ENCODE measurements around the gene OR4D2. TPM values are rescaled to one million over a fixed set of nuclear protein-coding genes. Genes with fewer than 3 reads are reported as not detected.

OR4D2 gene
- total and polyA plus RNA-seq, 2 of the 13 experiments (the other 11 are each of a cell fraction or from before 2014, with no cell fraction given): not detected

- TF ChIP-seq NFRKB (IDR thresholded peaks at IDR 0.05) (no peak), ZNF878 (CRISPR knock-in tag; IDR thresholded peaks at IDR 0.05) (peak; percentile 66; the same call in 1 of the 2 replicates), ZNF333 (CRISPR knock-in tag; IDR thresholded peaks at IDR 0.05; ENCODE audit: borderline replicate concordance) (no peak), SRF (IDR thresholded peaks at IDR 0.05; ENCODE audit: low read depth, low read length) (no peak), HHEX (CRISPR knock-in tag; IDR thresholded peaks at IDR 0.05) (no peak), TRAFD1 (CRISPR knock-in tag; IDR thresholded peaks at IDR 0.05; ENCODE audit: borderline replicate concordance) (no peak), ERF (CRISPR knock-in tag; IDR thresholded peaks at IDR 0.05) (peak; percentile 96), KDM5B (CRISPR knock-in tag; IDR thresholded peaks at IDR 0.05; ENCODE audit: borderline replicate concordance) (no peak), ZNF850 (CRISPR knock-in tag; conservative IDR thresholded peaks at IDR 0.05) (no peak), PREB (CRISPR knock-in tag; IDR thresholded peaks at IDR 0.05) (no peak), RFX1 (IDR thresholded peaks at IDR 0.05) (no peak), TAF15 (IDR thresholded peaks at IDR 0.05; ENCODE audit: low read depth, low read length, poor library complexity, severe bottlenecking) (no peak), ATF7-NPFF (CRISPR knock-in tag; IDR thresholded peaks at IDR 0.05; ENCODE audit: low read depth) (peak; percentile 74; the same call in 1 of the 2 replicates), GATA4 (IDR thresholded peaks at IDR 0.05; ENCODE audit: borderline replicate concordance, low read depth) (no peak), DRAP1 (CRISPR knock-in tag; IDR thresholded peaks at IDR 0.05) (no peak), MXD4 (CRISPR knock-in tag; IDR thresholded peaks at IDR 0.05) (peak; percentile 66; the same call in 1 of the 2 replicates), CCAR2 (optimal IDR thresholded peaks at IDR 0.05; ENCODE audit: low read depth, low read length) (no peak), ZNF318 (CRISPR knock-in tag; IDR thresholded peaks at IDR 0.05) (no peak), JARID2 (CRISPR knock-in tag; IDR thresholded peaks at IDR 0.05; ENCODE audit: insufficient replicate concordance) (no peak), ZNF766 (CRISPR knock-in tag; IDR thresholded peaks at IDR 0.05; ENCODE audit: borderline replicate concordance) (peak; percentile 66; the same call in 1 of the 2 replicates)
Observed at GRCh38 chr17:58120195-58120822, 46.5 kb upstream of the OR4D2 start (continued).

Data from HepG2 (cell line).